Osteocyte (in vitro differentiated cells): ENCODE results near the gene KRTAP10-6. TPM values are rescaled to one million over a fixed set of nuclear protein-coding genes. Genes with fewer than 3 reads are reported as not detected.
"Not testable (repeated sequence)": the region's sequence is repeated elsewhere in the genome, so short reads cannot be mapped to it uniquely, and the experiment has no call there.

Experiments
- DNase-seq: peaks from one replicate; pipeline ENCODE4 v3.0.0; 2021; ENCODE audit warnings: mixed read lengths; ENCODE audit not compliant: unreplicated experiment; ENCODE audit errors: extremely low spot score
- H3K27ac Mint-ChIP-seq: one replicate; pipeline ENCODE4 v1.8.0; 2021; ENCODE audit warnings: mild to moderate bottlenecking, mixed read lengths; ENCODE audit not compliant: unreplicated experiment
- H3K27me3 Mint-ChIP-seq: one replicate; pipeline ENCODE4 v1.8.0; 2021; ENCODE audit warnings: mixed read lengths; ENCODE audit not compliant: unreplicated experiment
- H3K36me3 Mint-ChIP-seq: one replicate; pipeline ENCODE4 v1.8.0; 2021; ENCODE audit warnings: mixed read lengths; ENCODE audit not compliant: unreplicated experiment
- H3K4me1 Mint-ChIP-seq: one replicate; pipeline ENCODE4 v1.8.0; 2021; ENCODE audit warnings: mixed read lengths; ENCODE audit not compliant: unreplicated experiment
- H3K4me3 Mint-ChIP-seq: one replicate; pipeline ENCODE4 v1.8.0; 2021; ENCODE audit warnings: mild to moderate bottlenecking, moderate library complexity, mixed read lengths; ENCODE audit not compliant: unreplicated experiment
- H3K9me3 Mint-ChIP-seq: one replicate; pipeline ENCODE4 v1.8.0; 2021; ENCODE audit warnings: mixed read lengths; ENCODE audit not compliant: unreplicated experiment
- CTCF ChIP-seq: fragments of 200-600 bp; sonication (generic); IDR thresholded peaks from 2 replicates; pipeline ENCODE4 v1.5.0; 2021; ENCODE audit warnings: antibody characterized with exemption, mild to moderate bottlenecking, moderate library complexity
- total RNA-seq: library from RNA; stranded (reverse); gene quantifications from 2 replicates; pipeline ENCODE4 v1.2.1, GENCODE V29; 2021

KRTAP10-6 gene
- total RNA-seq, 1 donor from 2014 or later, result not detected

GRCh38 chr21:44566403-44566802 lies 25.9 kb downstream of the KRTAP10-6 start:
- TF ChIP-seq CTCF, result no peak
- no peak overlapping the region for H3K4me3 Mint-ChIP-seq
- H3K27me3 Mint-ChIP-seq, result peaks cover 42% of the 10 kb centered on the region
- H3K27ac Mint-ChIP-seq, result no peak overlapping the region
- DNase-seq, result no peak
- H3K4me1 Mint-ChIP-seq, result no peaks in the 10 kb centered on the region
- peaks cover 11% of the 10 kb centered on the region for H3K9me3 Mint-ChIP-seq
- H3K36me3 Mint-ChIP-seq, result no peaks in the 10 kb centered on the region

GRCh38 chr21:44564886-44565598 lies 27.3 kb downstream of the KRTAP10-6 start:
- H3K27me3 Mint-ChIP-seq, result peaks cover 54% of the 10 kb centered on the region

GRCh38 chr21:44564099-44564498 lies 28.2 kb downstream of the KRTAP10-6 start:
- H3K4me3 Mint-ChIP-seq, result no peak overlapping the region
- peaks cover 61% of the 10 kb centered on the region for H3K27me3 Mint-ChIP-seq
- no peak overlapping the region for H3K27ac Mint-ChIP-seq
- peaks cover 8% of the 10 kb centered on the region for H3K9me3 Mint-ChIP-seq
- no peaks in the 10 kb centered on the region for H3K36me3 Mint-ChIP-seq
- no peak for DNase-seq
- no peak for TF ChIP-seq CTCF
- no peaks in the 10 kb centered on the region for H3K4me1 Mint-ChIP-seq

More at GRCh38 chr21:44564886-44565598, 27.3 kb downstream of the KRTAP10-6 start:
- no peak overlapping the region for H3K27ac Mint-ChIP-seq
- H3K4me1 Mint-ChIP-seq, result no peaks in the 10 kb centered on the region
- TF ChIP-seq CTCF, result no peak
- H3K9me3 Mint-ChIP-seq, result peaks cover 8% of the 10 kb centered on the region
- H3K36me3 Mint-ChIP-seq, result no peaks in the 10 kb centered on the region
- DNase-seq, result no peak
- no peak overlapping the region for H3K4me3 Mint-ChIP-seq

- Mint-ChIP-seq H3K4me1 (no peaks in the 10 kb centered on the region), H3K27me3 (peaks cover 67% of the 10 kb centered on the region), H3K36me3 (no peaks in the 10 kb centered on the region), H3K27ac (no peak within 1 kb of the TSS), H3K4me3 (no peak within 1 kb of the TSS), H3K9me3 (peaks cover 8% of the 10 kb centered on the region)
- no peak for DNase-seq
- no peak for TF ChIP-seq CTCF
Observed at GRCh38 chr21:44558695-44559094, 33.6 kb downstream of the KRTAP10-6 start, which contains the start of gene KRTAP10-3. Gene KRTAP10-3, minus strand, starts transcription at chr21:44558795. Its CDS starts 80 bp downstream, at chr21:44558715.

GRCh38 chr21:44558329-44558675 lies 34.0 kb downstream of the KRTAP10-6 start:
- not testable (repeated sequence) for H3K4me3 Mint-ChIP-seq, DNase-seq, H3K27ac Mint-ChIP-seq, H3K36me3 Mint-ChIP-seq, H3K9me3 Mint-ChIP-seq, H3K4me1 Mint-ChIP-seq
- H3K27me3 Mint-ChIP-seq, result peaks cover 69% of the 10 kb centered on the region
